ENCODE results near the gene PHLDA1. TPM values are rescaled to one million over a fixed set of nuclear protein-coding genes. Genes with fewer than 3 reads are reported as not detected.

The PHLDA1 gene
- total and polyA plus RNA-seq, 2 of the 13 experiments (the other 11 are each of a cell fraction or from before 2014, with no cell fraction given): 33.8 to 41.0 TPM

DNA sequence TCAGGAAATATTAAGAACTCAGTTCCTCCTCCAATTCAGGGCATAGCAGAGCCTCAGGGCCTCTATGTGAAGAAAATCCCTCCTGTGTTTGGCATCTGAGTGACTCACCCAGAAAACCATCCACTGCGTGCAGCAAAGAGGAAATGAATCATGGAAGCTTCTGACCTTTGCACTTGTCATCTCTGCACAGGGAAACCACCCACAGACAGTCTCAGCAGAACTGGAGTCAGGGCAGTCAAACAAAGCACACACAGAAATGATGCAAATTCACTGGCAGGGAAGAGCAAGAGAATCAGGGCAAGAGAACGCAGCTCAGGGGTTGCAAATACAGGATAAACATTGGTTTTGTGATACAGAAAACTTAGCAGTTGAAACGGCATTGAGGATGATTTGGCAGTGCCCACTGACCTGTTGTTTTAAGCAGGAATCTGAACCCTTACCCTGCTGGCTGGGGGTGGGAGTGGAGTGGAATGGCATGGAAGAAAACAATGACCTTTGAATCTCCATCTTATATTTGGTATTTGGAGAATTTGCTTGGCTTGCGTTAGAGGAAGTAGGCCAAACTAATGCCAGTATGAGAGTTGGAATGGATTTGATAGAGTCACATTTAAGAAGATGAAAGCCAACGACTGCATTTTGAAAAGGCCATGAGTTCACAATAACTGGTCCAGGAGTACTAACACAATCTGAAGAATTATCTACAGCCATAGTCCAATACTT lies 53.5 kb downstream of the PHLDA1 start (continued):
- TF ChIP-seq, protein P1, sequence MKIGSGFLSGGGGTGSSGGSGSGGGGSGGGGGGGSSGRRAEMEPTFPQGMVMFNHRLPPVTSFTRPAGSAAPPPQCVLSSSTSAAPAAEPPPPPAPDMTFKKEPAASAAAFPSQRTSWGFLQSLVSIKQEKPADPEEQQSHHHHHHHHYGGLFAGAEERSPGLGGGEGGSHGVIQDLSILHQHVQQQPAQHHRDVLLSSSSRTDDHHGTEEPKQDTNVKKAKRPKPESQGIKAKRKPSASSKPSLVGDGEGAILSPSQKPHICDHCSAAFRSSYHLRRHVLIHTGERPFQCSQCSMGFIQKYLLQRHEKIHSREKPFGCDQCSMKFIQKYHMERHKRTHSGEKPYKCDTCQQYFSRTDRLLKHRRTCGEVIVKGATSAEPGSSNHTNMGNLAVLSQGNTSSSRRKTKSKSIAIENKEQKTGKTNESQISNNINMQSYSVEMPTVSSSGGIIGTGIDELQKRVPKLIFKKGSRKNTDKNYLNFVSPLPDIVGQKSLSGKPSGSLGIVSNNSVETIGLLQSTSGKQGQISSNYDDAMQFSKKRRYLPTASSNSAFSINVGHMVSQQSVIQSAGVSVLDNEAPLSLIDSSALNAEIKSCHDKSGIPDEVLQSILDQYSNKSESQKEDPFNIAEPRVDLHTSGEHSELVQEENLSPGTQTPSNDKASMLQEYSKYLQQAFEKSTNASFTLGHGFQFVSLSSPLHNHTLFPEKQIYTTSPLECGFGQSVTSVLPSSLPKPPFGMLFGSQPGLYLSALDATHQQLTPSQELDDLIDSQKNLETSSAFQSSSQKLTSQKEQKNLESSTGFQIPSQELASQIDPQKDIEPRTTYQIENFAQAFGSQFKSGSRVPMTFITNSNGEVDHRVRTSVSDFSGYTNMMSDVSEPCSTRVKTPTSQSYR (CRISPR knock-in tag; IDR thresholded peaks at IDR 0.05; ENCODE audit: borderline replicate concordance): peak; percentile 22; the same call in 1 of the 2 replicates
- TF ChIP-seq MAFK (conservative IDR thresholded peaks at IDR 0.05 in 1 of 2, IDR thresholded peaks at IDR 0.05 in 1 of 2; ENCODE audit: low read length in 2 of 2) (peak; percentile 31 to 64; a peak in 3 of 4 replicates), MATR3 (CRISPR knock-in tag; IDR thresholded peaks at IDR 0.05) (no peak), JUND (CRISPR knock-in tag; IDR thresholded peaks at IDR 0.05) (peak; percentile 99), ZMYM2 (CRISPR knock-in tag; IDR thresholded peaks at IDR 0.05) (no peak; the same call in 1 of the 2 replicates), ZNF33A (CRISPR knock-in tag; IDR thresholded peaks at IDR 0.05; ENCODE audit: borderline replicate concordance) (no peak; the same call in 1 of the 2 replicates), RARG (CRISPR knock-in tag; IDR thresholded peaks at IDR 0.05; ENCODE audit: low read depth) (no peak), ZNF780A (CRISPR knock-in tag; IDR thresholded peaks at IDR 0.05) (no peak), MTF1 (CRISPR knock-in tag; IDR thresholded peaks at IDR 0.05) (no peak), ZKSCAN8 (CRISPR knock-in tag; IDR thresholded peaks at IDR 0.05; ENCODE audit: borderline replicate concordance) (peak; percentile 95), HDAC1 (CRISPR knock-in tag; IDR thresholded peaks at IDR 0.05) (peak; percentile 97), SIN3A (IDR thresholded peaks at IDR 0.05; ENCODE audit: borderline replicate concordance, low read depth, low read length) (no peak), SMARCE1 (IDR thresholded peaks at IDR 0.05; ENCODE audit: borderline replicate concordance) (peak; percentile 88), ZFP41 (CRISPR knock-in tag; IDR thresholded peaks at IDR 0.05; ENCODE audit: borderline replicate concordance) (no peak), SNAPC2 (CRISPR knock-in tag; IDR thresholded peaks at IDR 0.05) (no peak), ZNF260 (CRISPR knock-in tag; IDR thresholded peaks at IDR 0.05; ENCODE audit: borderline replicate concordance, low read depth) (no peak), KLF11 (CRISPR knock-in tag; IDR thresholded peaks at IDR 0.05) (peak; percentile 76; the same call in 1 of the 2 replicates), RFXANK (CRISPR knock-in tag; IDR thresholded peaks at IDR 0.05) (peak; percentile 71; the same call in 1 of the 2 replicates), ZNF737 (CRISPR knock-in tag; IDR thresholded peaks at IDR 0.05; ENCODE audit: borderline replicate concordance) (no peak), DPF2 (CRISPR knock-in tag; IDR thresholded peaks at IDR 0.05; ENCODE audit: borderline replicate concordance, low read depth) (peak; percentile 99), GATAD1 (CRISPR knock-in tag; IDR thresholded peaks at IDR 0.05) (peak; percentile 69), MTF2 (CRISPR knock-in tag; IDR thresholded peaks at IDR 0.05; ENCODE audit: borderline replicate concordance) (no peak)
- TF ChIP-seq, protein P2, sequence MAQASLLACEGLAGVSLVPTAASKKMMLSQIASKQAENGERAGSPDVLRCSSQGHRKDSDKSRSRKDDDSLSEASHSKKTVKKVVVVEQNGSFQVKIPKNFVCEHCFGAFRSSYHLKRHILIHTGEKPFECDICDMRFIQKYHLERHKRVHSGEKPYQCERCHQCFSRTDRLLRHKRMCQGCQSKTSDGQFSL (CRISPR knock-in tag; IDR thresholded peaks at IDR 0.05): no peak
- TF ChIP-seq, protein P3, sequence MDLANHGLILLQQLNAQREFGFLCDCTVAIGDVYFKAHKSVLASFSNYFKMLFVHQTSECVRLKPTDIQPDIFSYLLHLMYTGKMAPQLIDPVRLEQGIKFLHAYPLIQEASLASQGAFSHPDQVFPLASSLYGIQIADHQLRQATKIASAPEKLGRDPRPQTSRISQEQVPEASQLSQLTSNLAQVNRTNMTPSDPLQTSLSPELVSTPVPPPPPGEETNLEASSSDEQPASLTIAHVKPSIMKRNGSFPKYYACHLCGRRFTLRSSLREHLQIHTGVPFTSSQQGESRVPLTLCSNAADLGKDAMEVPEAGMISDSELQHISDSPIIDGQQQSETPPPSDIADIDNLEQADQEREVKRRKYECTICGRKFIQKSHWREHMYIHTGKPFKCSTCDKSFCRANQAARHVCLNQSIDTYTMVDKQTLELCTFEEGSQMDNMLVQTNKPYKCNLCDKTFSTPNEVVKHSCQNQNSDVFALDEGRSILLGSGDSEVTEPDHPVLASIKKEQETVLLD (CRISPR knock-in tag; IDR thresholded peaks at IDR 0.05; ENCODE audit: low read depth): no peak
- TF ChIP-seq, protein P4, sequence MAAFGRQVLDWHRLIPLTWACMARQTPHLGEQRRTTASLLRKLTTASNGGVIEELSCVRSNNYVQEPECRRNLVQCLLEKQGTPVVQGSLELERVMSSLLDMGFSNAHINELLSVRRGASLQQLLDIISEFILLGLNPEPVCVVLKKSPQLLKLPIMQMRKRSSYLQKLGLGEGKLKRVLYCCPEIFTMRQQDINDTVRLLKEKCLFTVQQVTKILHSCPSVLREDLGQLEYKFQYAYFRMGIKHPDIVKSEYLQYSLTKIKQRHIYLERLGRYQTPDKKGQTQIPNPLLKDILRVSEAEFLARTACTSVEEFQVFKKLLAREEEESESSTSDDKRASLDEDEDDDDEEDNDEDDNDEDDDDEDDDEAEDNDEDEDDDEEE (CRISPR knock-in tag; IDR thresholded peaks at IDR 0.05): no peak
